ENCODE measurements around the gene RAB31. TPM values are rescaled to one million over a fixed set of nuclear protein-coding genes. Genes with fewer than 3 reads are reported as not detected.

Gene RAB31
- total and polyA plus RNA-seq, 8 donors: 1.4 to 28.2 (median 4.5) TPM

- Histone ChIP-seq H3K36me3 (no peaks in the 10 kb centered on the region), H3K27me3 (no peaks in the 10 kb centered on the region), H3K4me1 (peaks cover 0 to 15% (median 0%) of the 10 kb centered on the region in 3 donors), H3K9me3 (no peaks in the 10 kb centered on the region), H3K27ac (peak overlapping the region in 1 of 4 donors; percentile 17), H3K4me3 (no peak overlapping the region)
- TF ChIP-seq CTCF (IDR thresholded peaks at IDR 0.05): no peak
- no peak for FAIRE-seq
- ATAC-seq: peak in 3 of 4 donors; percentile 34 to 59 (median 58)
- intact Hi-C loops (cut with DNase I): no loop called here
- peak in 1 of 6 donors; percentile 49 for DNase-seq
- 79 to 84% methylated on average over 14 of the region's 14 CpGs for WGBS, 2 donors
Measured at GRCh38 chr18:9827793-9828505, 119.8 kb downstream of the RAB31 start.

- H3K27ac ChIP-seq: no peak overlapping the region
- ATAC-seq: no peak
- FAIRE-seq: no peak
- TF ChIP-seq CTCF (IDR thresholded peaks at IDR 0.05): no peak
- no peaks in the 10 kb centered on the region for H3K27me3 ChIP-seq
- 78 to 79% methylated on average over 15 of the region's 15 CpGs for WGBS, 2 donors
- no peak overlapping the region for H3K4me3 ChIP-seq
- DNase-seq: no peak
- no peaks in the 10 kb centered on the region for H3K36me3 ChIP-seq
- intact Hi-C loops (cut with DNase I): no loop called here
- no peaks in the 10 kb centered on the region for H3K9me3 ChIP-seq
- peaks cover 0 to 15% (median 0%) of the 10 kb centered on the region in 3 donors for H3K4me1 ChIP-seq
Measured at GRCh38 chr18:9828506-9829396, 120.7 kb downstream of the RAB31 start.

GRCh38 chr18:9829397-9829712 lies 121.3 kb downstream of the RAB31 start:
- Histone ChIP-seq H3K4me1 (peaks cover 0 to 15% (median 0%) of the 10 kb centered on the region in 3 donors), H3K27me3 (no peaks in the 10 kb centered on the region), H3K36me3 (no peaks in the 10 kb centered on the region), H3K27ac (no peak overlapping the region), H3K4me3 (no peak overlapping the region), H3K9me3 (no peaks in the 10 kb centered on the region)
- no peak for ATAC-seq
- DNase-seq: no peak
- TF ChIP-seq CTCF (IDR thresholded peaks at IDR 0.05): no peak
- intact Hi-C loops (cut with DNase I): no loop called here
- WGBS, 2 donors: 69 to 87% methylated on average over 6 of the region's 6 CpGs
- no peak for FAIRE-seq

GRCh38 chr18:9831036-9831722 lies 123.1 kb downstream of the RAB31 start:
- DNase-seq (no peak), FAIRE-seq (no peak), ATAC-seq (no peak)

More at GRCh38 chr18:9831036-9831722, 123.1 kb downstream of the RAB31 start:
- intact Hi-C loops (cut with DNase I): no loop called here
- Histone ChIP-seq H3K27me3 (no peaks in the 10 kb centered on the region), H3K27ac (no peak overlapping the region), H3K9me3 (no peaks in the 10 kb centered on the region), H3K4me1 (no peaks in the 10 kb centered on the region), H3K4me3 (no peak overlapping the region), H3K36me3 (no peaks in the 10 kb centered on the region)
- no peak for TF ChIP-seq CTCF (IDR thresholded peaks at IDR 0.05)
- 86 to 87% methylated on average over 13 of the region's 13 CpGs for WGBS, 2 donors

All from pancreas (tissue), 10 donors.